KG1 (cell line): ENCODE data around the gene RPL38.
A peak's percentile ranks its signal among the peaks of the same experiment; 100 is the strongest.
"Not testable (repeated sequence)": the region's sequence is repeated elsewhere in the genome, so short reads cannot be mapped to it uniquely, and the experiment has no call there.

Experiments used
- DNase-seq: peaks from one replicate; lab custom pipeline; 2025; lab: John Stamatoyannopoulos, UW

The RPL38 gene

GRCh38 chr17:74185571-74186185 lies 17.8 kb upstream of the RPL38 start:
- DNase-seq: no peak

- DNase-seq: no peak
Observed at GRCh38 chr17:74186498-74186897, 17.0 kb upstream of the RPL38 start.

GRCh38 chr17:74187761-74188160 lies 15.7 kb upstream of the RPL38 start:
- no peak for DNase-seq

- not testable (repeated sequence) for DNase-seq
Observed at GRCh38 chr17:74188687-74189086, 14.8 kb upstream of the RPL38 start.

- DNase-seq: no peak
Observed at GRCh38 chr17:74190154-74190553, 13.3 kb upstream of the RPL38 start.

- no peak for DNase-seq
Observed at GRCh38 chr17:74190807-74191406, 12.6 kb upstream of the RPL38 start.

- DNase-seq: no peak
Observed at GRCh38 chr17:74192950-74193781, 10.3 kb upstream of the RPL38 start.

- no peak for DNase-seq
Observed at GRCh38 chr17:74194682-74195081, 8.8 kb upstream of the RPL38 start.

- DNase-seq: no peak
Observed at GRCh38 chr17:74196541-74197317, 6.7 kb upstream of the RPL38 start.

GRCh38 chr17:74197801-74198200 lies 5.7 kb upstream of the RPL38 start:
- no peak for DNase-seq

- no peak for DNase-seq
Observed at GRCh38 chr17:74198694-74199093, 4.8 kb upstream of the RPL38 start.

- peak; percentile 39 for DNase-seq
Observed at GRCh38 chr17:74199306-74200092, 4.0 kb upstream of the RPL38 start.

GRCh38 chr17:74200112-74200511 lies 3.4 kb upstream of the RPL38 start:
- DNase-seq: no peak

- no peak for DNase-seq
Observed at GRCh38 chr17:74201250-74201649, 2.2 kb upstream of the RPL38 start.

- DNase-seq: no peak
Observed at GRCh38 chr17:74201948-74202347, 1.5 kb upstream of the RPL38 start.

GRCh38 chr17:74202938-74203337 lies 540 bp upstream of the RPL38 start:
- DNase-seq: no peak

- DNase-seq: no peak
Observed at GRCh38 chr17:74204474-74204873, 996 bp downstream of the RPL38 start.

GRCh38 chr17:74205274-74205673 lies 1.8 kb downstream of the RPL38 start:
- no peak for DNase-seq

- no peak for DNase-seq
Observed at GRCh38 chr17:74206332-74206818, 2.9 kb downstream of the RPL38 start.

- peak; percentile 6 for DNase-seq
Observed at GRCh38 chr17:74210191-74211140, 7.0 kb downstream of the RPL38 start.
